SK-N-SH treated with all-trans-retinoic acid at 6 μM for 48 hours (cell line): ENCODE results near the gene MUSK.

Experiments used
- ATAC-seq: fragments of 200-7000 bp; cut with Tn5 transposase; 3 replicates; pipeline ENCODE4 v1.9.1; 2020; ENCODE audit warnings: mild to moderate bottlenecking, moderate library complexity
- ARNTL ChIP-seq: fragments of 450-650 bp; formaldehyde crosslinking; IDR thresholded peaks from 2 replicates; pipeline ENCODE4 v1.5.0; 2020; ENCODE audit warnings: low read depth, mild to moderate bottlenecking, moderate library complexity, borderline replicate concordance
- BACH2 ChIP-seq: fragments of 250-450 bp; sonication (Bioruptor Pico); IDR thresholded peaks from 2 replicates; pipeline ENCODE4 v1.9.0; 2021; ENCODE audit warnings: mild to moderate bottlenecking, borderline replicate concordance
- CSDC2 ChIP-seq: fragments of 250-450 bp; sonication (Bioruptor Pico); IDR thresholded peaks from 2 replicates; pipeline ENCODE4 v1.5.0; 2020; ENCODE audit warnings: mild to moderate bottlenecking, moderate library complexity
- ESRRG ChIP-seq: fragments of 250-450 bp; sonication (Bioruptor Pico); IDR thresholded peaks from 2 replicates; pipeline ENCODE4 v1.6.1; 2021; ENCODE audit warnings: mild to moderate bottlenecking
- GLIS3 ChIP-seq: fragments of 250-450 bp; sonication (Bioruptor Pico); IDR thresholded peaks from 2 replicates; pipeline ENCODE4 v1.5.0; 2020; ENCODE audit warnings: mild to moderate bottlenecking, moderate library complexity
- ISL1 ChIP-seq: fragments of 250-450 bp; sonication (Bioruptor Pico); IDR thresholded peaks from 2 replicates; pipeline ENCODE4 v2.1.2; 2022; ENCODE audit warnings: mild to moderate bottlenecking, moderate library complexity
- OSR1 ChIP-seq: fragments of 250-450 bp; sonication (Bioruptor Pico); IDR thresholded peaks from 2 replicates; pipeline ENCODE4 v1.8.0; 2022; ENCODE audit warnings: moderate library complexity, mild to moderate bottlenecking, inconsistent platforms
- PPARA ChIP-seq: fragments of 250-450 bp; sonication (Bioruptor Pico); IDR thresholded peaks from 2 replicates; pipeline ENCODE4 v1.5.0; 2020; ENCODE audit warnings: mild to moderate bottlenecking, borderline replicate concordance
- RARB ChIP-seq: fragments of 250-450 bp; sonication (Bioruptor Pico); IDR thresholded peaks from 2 replicates; pipeline ENCODE4 v1.8.0; 2021; ENCODE audit warnings: mild to moderate bottlenecking, moderate library complexity
- SNAI2 ChIP-seq: fragments of 250-450 bp; sonication (Bioruptor Pico); IDR thresholded peaks from 2 replicates; pipeline ENCODE4 v1.5.0; 2020; ENCODE audit warnings: mild to moderate bottlenecking, moderate library complexity
- TCF4 ChIP-seq: fragments of 250-450 bp; sonication (Bioruptor Pico); IDR thresholded peaks from 2 replicates; pipeline ENCODE4 v1.8.0; 2021; ENCODE audit warnings: mild to moderate bottlenecking, moderate library complexity, borderline replicate concordance
- TOX ChIP-seq: fragments of 250-450 bp; sonication (Bioruptor Pico); IDR thresholded peaks from 2 replicates; pipeline ENCODE4 v1.8.0; 2021; ENCODE audit warnings: mild to moderate bottlenecking, moderate library complexity, borderline replicate concordance
- ZC3H10 ChIP-seq: fragments of 250-450 bp; sonication (Bioruptor Pico); IDR thresholded peaks from 2 replicates; pipeline ENCODE4 v1.5.1; 2021; ENCODE audit warnings: mild to moderate bottlenecking, moderate library complexity
- ZFP3 ChIP-seq: fragments of 250-450 bp; sonication (Bioruptor Pico); IDR thresholded peaks from 2 replicates; pipeline ENCODE4 v1.5.0; 2020; ENCODE audit warnings: mild to moderate bottlenecking, moderate library complexity
- ZFP30 ChIP-seq: fragments of 450-650 bp; formaldehyde crosslinking; IDR thresholded peaks from 2 replicates; pipeline ENCODE4 v1.5.0; 2022; ENCODE audit warnings: mild to moderate bottlenecking, moderate library complexity
- ZNF565 ChIP-seq: fragments of 450-650 bp; formaldehyde crosslinking; conservative IDR thresholded peaks from 2 replicates; pipeline ENCODE4 v1.5.0; 2020; ENCODE audit warnings: low read depth, mild to moderate bottlenecking, moderate library complexity
- ZNF70 ChIP-seq: fragments of 450-650 bp; formaldehyde crosslinking; IDR thresholded peaks from 2 replicates; pipeline ENCODE4 v1.5.0; 2020; ENCODE audit warnings: mild to moderate bottlenecking, moderate library complexity
- TF ChIP-seq, protein P1 (sequence below): fragments of 250-450 bp; sonication (Bioruptor Pico); IDR thresholded peaks from 2 replicates; pipeline ENCODE4 v1.5.1; 2021; ENCODE audit warnings: mild to moderate bottlenecking, moderate library complexity
- TF ChIP-seq, protein P2 (sequence below): fragments of 250-450 bp; sonication (Bioruptor Pico); IDR thresholded peaks from 2 replicates; pipeline ENCODE4 v1.5.1; 2020; ENCODE audit warnings: low read depth, mild to moderate bottlenecking, moderate library complexity
- TF ChIP-seq, protein P3 (sequence below): fragments of 250-450 bp; sonication (Bioruptor Pico); IDR thresholded peaks from 2 replicates; pipeline ENCODE4 v1.8.0; 2021; ENCODE audit warnings: low read depth, mild to moderate bottlenecking, moderate library complexity, borderline replicate concordance
- TF ChIP-seq, protein P4 (sequence below): fragments of 250-450 bp; sonication (Bioruptor Pico); IDR thresholded peaks from 2 replicates; pipeline ENCODE4 v1.5.0; 2020; ENCODE audit warnings: mild to moderate bottlenecking, moderate library complexity

MUSK gene

GRCh38 chr9:110768886-110769285 lies 100.3 kb downstream of the MUSK start:
- no peak for TF ChIP-seq TOX (CRISPR knock-in tag)
- TF ChIP-seq, protein P1, sequence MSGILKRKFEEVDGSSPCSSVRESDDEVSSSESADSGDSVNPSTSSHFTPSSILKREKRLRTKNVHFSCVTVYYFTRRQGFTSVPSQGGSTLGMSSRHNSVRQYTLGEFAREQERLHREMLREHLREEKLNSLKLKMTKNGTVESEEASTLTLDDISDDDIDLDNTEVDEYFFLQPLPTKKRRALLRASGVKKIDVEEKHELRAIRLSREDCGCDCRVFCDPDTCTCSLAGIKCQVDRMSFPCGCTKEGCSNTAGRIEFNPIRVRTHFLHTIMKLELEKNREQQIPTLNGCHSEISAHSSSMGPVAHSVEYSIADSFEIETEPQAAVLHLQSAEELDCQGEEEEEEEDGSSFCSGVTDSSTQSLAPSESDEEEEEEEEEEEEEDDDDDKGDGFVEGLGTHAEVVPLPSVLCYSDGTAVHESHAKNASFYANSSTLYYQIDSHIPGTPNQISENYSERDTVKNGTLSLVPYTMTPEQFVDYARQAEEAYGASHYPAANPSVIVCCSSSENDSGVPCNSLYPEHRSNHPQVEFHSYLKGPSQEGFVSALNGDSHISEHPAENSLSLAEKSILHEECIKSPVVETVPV (CRISPR knock-in tag): no peak
- no peak for TF ChIP-seq ESRRG (CRISPR knock-in tag)
- no peak for TF ChIP-seq ARNTL (CRISPR knock-in tag)
- TF ChIP-seq SNAI2 (CRISPR knock-in tag): no peak
- TF ChIP-seq ISL1 (CRISPR knock-in tag): no peak
- no peak for TF ChIP-seq ZC3H10 (CRISPR knock-in tag)
- no peak for TF ChIP-seq GLIS3
- no peak for TF ChIP-seq TCF4 (CRISPR knock-in tag)
- no peak for TF ChIP-seq ZFP30 (CRISPR knock-in tag)
- no peak for TF ChIP-seq ZNF70 (CRISPR knock-in tag)
- TF ChIP-seq, protein P2, sequence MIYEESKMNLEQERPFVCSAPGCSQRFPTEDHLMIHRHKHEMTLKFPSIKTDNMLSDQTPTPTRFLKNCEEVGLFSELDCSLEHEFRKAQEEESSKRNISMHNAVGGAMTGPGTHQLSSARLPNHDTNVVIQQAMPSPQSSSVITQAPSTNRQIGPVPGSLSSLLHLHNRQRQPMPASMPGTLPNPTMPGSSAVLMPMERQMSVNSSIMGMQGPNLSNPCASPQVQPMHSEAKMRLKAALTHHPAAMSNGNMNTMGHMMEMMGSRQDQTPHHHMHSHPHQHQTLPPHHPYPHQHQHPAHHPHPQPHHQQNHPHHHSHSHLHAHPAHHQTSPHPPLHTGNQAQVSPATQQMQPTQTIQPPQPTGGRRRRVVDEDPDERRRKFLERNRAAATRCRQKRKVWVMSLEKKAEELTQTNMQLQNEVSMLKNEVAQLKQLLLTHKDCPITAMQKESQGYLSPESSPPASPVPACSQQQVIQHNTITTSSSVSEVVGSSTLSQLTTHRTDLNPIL (CRISPR knock-in tag): no peak
- no peak for TF ChIP-seq RARB (CRISPR knock-in tag)
- TF ChIP-seq ZNF565: no peak
- ATAC-seq: no peak

GRCh38 chr9:110769667-110770066 lies 101.1 kb downstream of the MUSK start:
- ATAC-seq: no peak; the same call in 2 of the 3 replicates
- TF ChIP-seq BACH2 (CRISPR knock-in tag) (no peak), ISL1 (CRISPR knock-in tag) (peak; percentile 56)

- TF ChIP-seq, protein P3, sequence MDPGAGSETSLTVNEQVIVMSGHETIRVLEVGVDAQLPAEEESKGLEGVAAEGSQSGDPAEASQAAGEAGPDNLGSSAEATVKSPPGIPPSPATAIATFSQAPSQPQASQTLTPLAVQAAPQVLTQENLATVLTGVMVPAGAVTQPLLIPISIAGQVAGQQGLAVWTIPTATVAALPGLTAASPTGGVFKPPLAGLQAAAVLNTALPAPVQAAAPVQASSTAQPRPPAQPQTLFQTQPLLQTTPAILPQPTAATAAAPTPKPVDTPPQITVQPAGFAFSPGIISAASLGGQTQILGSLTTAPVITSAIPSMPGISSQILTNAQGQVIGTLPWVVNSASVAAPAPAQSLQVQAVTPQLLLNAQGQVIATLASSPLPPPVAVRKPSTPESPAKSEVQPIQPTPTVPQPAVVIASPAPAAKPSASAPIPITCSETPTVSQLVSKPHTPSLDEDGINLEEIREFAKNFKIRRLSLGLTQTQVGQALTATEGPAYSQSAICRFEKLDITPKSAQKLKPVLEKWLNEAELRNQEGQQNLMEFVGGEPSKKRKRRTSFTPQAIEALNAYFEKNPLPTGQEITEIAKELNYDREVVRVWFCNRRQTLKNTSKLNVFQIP (CRISPR knock-in tag): no peak
- TF ChIP-seq SNAI2 (CRISPR knock-in tag): no peak
- no peak for TF ChIP-seq GLIS3
- TF ChIP-seq ARNTL (CRISPR knock-in tag): no peak
- ATAC-seq: no peak
Measured at GRCh38 chr9:110775724-110776123, 107.1 kb downstream of the MUSK start.

- no peak for ATAC-seq
- TF ChIP-seq RARB (CRISPR knock-in tag) (no peak), CSDC2 (CRISPR knock-in tag) (no peak), ZFP30 (CRISPR knock-in tag) (no peak), ZC3H10 (CRISPR knock-in tag) (no peak), PPARA (CRISPR knock-in tag) (no peak), ZNF565 (no peak), BACH2 (CRISPR knock-in tag) (no peak), ZFP3 (CRISPR knock-in tag) (no peak), TCF4 (CRISPR knock-in tag) (no peak), ESRRG (CRISPR knock-in tag) (no peak), ZNF70 (CRISPR knock-in tag) (no peak), OSR1 (CRISPR knock-in tag) (no peak), ARNTL (CRISPR knock-in tag) (no peak), TOX (CRISPR knock-in tag) (no peak), GLIS3 (no peak), ISL1 (CRISPR knock-in tag) (no peak)
- TF ChIP-seq, protein P2 (CRISPR knock-in tag): no peak
- TF ChIP-seq, protein P3 (CRISPR knock-in tag): no peak
- TF ChIP-seq, protein P4, sequence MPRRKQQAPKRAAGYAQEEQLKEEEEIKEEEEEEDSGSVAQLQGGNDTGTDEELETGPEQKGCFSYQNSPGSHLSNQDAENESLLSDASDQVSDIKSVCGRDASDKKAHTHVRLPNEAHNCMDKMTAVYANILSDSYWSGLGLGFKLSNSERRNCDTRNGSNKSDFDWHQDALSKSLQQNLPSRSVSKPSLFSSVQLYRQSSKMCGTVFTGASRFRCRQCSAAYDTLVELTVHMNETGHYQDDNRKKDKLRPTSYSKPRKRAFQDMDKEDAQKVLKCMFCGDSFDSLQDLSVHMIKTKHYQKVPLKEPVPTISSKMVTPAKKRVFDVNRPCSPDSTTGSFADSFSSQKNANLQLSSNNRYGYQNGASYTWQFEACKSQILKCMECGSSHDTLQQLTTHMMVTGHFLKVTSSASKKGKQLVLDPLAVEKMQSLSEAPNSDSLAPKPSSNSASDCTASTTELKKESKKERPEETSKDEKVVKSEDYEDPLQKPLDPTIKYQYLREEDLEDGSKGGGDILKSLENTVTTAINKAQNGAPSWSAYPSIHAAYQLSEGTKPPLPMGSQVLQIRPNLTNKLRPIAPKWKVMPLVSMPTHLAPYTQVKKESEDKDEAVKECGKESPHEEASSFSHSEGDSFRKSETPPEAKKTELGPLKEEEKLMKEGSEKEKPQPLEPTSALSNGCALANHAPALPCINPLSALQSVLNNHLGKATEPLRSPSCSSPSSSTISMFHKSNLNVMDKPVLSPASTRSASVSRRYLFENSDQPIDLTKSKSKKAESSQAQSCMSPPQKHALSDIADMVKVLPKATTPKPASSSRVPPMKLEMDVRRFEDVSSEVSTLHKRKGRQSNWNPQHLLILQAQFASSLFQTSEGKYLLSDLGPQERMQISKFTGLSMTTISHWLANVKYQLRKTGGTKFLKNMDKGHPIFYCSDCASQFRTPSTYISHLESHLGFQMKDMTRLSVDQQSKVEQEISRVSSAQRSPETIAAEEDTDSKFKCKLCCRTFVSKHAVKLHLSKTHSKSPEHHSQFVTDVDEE: no peak
- TF ChIP-seq, protein P1 (CRISPR knock-in tag): no peak
Measured at GRCh38 chr9:110776221-110776620, 107.6 kb downstream of the MUSK start.
